GM18868 (cell line): ENCODE results near the gene CDC42BPB.
A peak's percentile ranks its signal among the peaks of the same experiment; 100 is the strongest.

Experiments used
- ATAC-seq: cut with Tn5 transposase; IDR thresholded peaks from one replicate; pipeline ENCODE4 v1.9.1; 2021; ENCODE audit warnings: mild to moderate bottlenecking, moderate library complexity; ENCODE audit not compliant: unreplicated experiment

The CDC42BPB gene

DNA sequence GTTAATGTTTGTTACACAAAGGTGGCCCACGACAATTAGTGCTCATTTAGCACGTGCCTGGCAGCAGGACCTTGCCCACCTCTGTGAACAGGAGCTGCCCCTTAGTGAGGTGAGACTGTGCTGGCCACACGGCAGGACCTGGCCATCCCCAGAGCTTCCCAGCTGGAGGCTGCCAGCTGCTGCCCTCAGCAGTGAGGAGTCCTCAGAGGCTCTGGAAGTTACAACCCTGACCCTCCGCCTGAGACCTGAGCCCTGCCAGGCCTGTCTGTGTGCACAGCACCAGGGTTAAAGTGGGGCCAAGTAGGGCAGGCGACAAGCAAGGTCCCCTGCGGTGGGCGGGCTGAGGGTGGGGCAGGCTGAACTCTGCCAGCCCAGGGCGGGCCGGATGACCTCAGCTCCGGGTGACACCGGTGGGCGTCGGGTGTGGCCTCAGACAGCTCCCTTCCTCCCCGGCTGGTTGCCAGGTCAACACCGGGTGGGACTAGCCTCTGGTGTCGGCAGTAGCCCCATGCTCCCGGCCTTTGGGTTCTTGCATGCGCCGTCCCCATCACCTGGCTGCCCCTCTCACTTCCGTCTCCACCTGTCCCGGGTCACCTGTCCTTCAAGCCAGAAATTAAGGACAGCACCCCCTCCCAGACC, 17.5 kb upstream of the CDC42BPB start:
- ATAC-seq, result no peak

DNA sequence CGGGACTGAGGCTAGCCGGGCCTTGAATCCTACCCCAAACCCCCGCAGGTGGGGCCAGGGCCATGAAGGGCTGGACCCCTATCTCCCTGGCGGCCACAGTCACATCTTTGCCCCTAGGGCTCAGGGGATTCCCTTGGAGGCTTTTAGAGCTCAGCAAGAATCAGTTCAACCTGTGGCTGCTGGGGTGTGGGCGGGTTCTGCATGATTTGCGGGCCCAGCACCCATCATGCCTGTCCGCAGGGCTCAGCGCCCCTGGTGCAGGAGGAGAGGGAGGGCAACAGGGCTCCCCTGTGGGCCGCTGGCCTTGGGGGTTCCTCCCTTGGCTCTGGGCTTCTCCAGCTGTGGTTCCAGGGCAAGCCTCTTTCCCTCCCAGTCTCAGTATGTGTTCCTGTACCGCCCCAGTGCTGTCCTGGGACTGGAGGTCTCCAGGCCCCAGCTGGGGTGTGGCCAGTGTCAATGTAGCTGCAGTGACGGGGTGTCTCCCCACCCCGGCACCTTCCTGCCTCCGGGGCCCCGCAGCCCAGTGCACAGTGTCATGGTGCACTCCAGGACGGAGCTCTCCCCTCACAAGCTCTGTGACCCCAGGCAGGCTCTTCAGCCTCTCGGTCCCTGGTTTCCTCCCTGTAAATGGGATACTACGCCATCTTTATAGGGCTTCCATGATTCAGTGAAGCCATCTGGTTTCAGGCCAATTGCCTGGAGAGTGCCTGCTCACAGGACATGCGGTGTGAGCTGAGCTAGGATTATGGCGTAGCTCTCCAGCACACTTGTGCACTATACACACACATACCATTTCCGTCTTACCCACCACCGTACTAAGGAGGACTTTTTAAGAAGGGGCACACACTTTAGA, 16.8 kb upstream of the CDC42BPB start:
- no peak for ATAC-seq

DNA sequence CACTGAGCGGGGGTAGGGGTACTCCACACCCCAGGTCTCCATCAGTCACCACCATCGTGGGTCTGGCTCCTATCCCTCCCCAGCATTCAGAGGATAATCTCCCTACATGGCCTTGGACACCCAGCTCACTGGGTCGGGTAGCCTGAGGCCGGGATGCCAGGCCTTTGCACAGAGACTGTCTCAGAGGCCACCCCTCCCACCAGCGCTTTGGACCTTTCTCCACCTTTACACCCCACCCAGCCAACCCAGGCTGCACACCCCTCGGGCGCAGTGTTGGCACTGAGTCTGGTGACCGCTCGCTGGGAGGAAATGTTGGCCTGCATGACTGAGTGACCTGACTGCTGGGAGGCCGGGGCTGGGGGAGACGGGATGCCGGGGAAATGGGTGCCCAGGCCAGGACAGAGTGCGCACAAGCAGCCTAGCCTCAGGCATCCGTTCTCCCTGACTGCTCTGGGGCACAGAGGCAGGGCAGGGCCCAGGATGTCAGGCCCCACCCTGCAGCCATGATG, 16.1 kb upstream of the CDC42BPB start:
- no peak for ATAC-seq

DNA sequence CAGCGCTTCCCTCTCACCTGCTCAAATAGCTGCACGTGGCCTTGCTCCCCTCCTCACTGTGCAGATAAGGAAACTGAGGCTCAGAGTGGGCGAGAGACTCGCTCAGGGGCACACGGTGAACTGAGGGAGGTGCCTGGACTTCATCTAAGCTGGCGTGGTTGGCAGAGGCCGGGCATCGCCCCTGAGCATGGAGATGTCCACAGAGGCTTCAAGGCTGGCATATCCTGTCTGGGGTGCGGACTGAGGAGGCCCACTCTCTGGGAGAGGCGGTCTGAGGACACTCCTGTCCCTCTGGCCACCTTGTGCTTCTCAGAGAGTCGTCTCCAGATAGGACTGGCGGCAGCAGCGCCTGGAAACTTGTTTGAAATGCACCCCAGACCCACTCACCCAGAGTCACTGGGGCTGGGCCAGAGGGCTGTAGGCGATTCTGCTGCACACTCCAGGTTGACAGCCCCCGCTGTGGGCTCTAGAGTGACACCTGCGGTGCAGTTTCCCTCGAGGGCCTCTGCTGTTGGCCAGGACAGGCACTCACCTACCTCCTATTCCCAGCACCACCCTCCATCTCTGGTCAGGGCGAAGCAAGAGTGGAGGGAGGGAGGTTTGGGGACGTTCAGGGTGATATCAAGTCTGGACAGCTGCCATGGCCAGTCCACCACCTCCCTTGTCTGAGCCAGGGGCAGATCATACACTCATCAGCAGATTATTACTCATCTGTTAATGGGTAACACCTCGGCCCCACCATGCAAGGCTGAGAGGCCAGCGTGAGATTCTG, 15.4 kb upstream of the CDC42BPB start:
- no peak for ATAC-seq

DNA sequence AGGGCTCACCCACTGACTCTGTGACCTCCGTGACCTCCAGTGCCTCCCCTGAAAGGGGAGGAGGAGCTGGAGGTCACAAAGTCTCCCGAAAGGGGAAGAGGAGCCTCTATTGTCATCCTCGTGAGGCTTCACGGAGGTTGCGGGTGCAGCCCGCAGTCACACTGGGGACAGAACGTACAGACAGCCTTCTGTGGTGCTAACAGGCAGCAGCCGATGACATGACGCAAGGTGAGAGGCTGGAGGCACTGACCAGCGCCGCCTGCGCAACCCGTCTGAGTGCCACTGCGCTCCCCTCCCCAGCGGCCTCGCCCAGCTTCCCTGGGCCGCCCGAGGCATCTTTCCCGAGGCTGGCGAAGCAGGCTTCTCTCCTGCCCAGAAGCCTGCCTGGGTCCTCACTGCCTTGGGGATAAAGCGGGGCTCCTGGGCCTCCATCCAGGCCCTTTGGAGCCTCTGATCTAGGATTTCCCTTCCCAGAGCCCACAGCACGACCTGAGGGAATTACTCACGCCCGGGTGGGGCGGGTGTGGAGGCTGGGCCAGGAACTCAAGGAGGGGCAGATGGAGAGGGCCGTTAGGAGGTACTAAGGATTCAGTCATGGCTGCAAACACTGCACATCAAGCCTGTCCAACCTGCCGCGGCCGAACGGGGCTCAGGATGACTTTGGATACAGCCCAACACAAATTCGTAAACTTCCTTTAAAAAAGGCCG, 14.3 kb upstream of the CDC42BPB start:
- ATAC-seq, result no peak

DNA sequence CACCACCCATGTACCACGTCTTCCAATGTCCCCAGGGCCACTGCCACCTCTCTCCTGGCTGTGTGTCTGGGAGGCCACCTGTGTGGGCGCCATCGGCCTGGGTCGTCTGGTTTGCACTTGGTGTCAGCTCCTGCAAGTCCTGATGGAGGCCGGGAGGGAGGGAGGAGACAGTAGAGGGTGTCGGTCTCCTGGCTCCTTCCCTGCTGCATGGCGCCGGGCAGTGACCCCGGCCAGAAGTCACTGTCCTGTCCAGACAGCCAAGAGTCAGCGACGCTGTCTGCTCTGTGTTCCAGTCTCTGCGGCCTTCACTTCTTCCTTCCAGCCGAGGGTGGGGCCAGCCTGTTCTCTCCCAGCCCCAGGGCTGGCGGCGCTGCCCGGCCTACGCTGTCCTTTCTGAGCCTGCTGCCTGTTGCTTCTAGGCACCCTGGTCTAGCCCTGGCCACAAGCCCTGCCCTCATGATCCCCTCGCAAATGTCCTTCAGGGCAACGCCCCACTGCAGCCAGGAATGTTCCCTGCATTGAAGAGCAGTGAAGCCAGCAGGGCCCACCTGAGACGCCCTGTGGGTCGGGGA, 13.7 kb upstream of the CDC42BPB start:
- no peak for ATAC-seq

DNA sequence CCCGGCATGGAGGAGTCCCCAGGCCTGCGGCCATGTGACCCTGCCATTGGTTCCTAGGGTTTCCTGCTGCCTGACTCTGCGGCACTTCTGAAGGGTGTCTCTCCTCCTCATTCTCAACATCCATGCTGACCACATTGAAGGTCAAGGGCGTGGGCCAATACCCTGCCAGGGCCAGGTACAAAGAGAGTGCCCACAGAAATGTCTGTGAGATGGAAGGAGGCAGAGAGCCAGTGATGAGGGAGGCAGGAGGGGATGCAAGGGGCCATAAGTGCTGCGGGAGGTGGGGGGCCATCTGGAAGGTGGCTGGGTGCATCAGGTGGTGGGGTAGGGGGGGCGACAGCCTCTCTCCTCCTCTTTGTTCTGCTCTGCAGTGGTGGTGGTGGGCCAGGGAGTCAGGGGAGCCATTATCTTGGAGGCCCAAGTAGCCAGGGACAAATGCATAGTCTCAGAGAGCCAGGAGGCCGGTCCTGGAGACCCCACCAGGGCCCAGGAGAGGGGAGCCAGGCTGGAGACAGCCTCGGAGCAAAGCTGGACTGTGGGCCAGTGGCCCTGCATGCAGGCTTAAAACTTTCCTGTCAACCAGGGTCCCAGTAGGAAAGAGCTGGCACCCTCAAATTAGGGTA, 13.0 kb upstream of the CDC42BPB start:
- no peak for ATAC-seq

DNA sequence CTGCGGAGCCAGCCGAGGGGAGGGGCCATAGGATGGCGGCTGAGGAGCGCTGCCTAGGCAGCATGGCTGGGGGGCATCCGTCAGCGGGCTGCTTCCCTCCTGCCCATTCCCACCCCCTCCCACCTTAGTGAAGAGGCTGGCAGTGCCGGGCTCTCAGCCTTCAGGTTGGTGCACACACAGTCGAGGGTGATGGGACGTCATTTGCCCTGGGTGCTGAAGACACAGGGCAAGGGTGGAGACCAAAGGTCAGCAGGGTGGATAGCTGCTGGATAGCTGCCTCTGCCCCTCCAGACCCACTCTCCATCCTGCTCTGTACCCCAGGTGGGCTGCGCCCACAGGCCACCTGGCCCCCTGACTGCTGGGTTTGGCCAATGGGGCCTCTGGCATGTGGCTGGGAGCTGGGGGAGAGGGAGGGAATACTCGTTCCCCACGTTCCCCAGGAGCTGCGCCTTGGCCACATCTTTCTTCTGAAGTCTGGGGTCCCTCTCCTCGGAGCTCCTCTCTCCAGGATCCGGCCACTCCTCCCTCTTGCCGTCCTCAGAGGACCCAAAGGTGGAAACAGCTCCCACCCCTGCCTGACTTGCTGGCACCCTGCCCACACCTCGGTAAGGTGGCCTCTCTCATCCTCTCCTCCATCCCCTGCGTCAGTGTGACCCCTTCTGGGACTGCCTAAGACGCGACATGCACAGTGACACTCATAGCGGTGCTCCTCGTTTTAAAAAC, 11.2 kb upstream of the CDC42BPB start:
- ATAC-seq, result no peak

DNA sequence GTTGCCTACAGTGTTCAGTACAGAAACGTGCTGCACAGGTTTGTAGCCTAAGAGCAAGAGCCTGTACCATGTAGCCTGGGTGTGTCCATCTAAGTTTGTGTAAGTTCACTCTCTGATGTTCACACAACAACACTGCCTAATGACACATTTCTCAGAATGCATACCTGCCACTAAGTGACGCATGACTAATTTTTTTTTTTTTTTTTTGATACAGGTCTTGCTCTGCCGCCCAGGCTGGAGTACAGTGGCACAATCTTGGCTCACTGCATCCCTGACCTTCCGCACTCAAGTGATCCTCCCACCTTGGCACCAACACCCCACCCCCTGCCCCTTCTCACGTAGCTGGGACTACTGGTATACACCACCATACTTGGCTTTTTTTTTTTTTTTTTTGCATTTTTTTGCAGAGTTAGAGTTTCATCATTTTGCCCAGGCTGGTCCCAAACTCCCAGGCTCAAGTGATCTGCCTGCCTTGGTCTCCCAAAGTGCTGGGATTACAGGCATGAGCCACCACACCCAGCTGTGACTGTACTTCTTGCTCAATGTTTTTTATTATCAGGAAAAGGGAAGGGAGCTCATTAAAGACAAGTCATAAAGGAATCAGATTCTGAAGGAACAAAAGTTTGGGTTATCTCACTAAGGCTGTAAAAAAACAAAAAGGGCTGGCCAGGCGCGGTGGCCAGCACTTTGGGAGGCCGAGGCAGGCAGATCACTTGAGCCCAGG, 10.0 kb upstream of the CDC42BPB start:
- ATAC-seq, result no peak

DNA sequence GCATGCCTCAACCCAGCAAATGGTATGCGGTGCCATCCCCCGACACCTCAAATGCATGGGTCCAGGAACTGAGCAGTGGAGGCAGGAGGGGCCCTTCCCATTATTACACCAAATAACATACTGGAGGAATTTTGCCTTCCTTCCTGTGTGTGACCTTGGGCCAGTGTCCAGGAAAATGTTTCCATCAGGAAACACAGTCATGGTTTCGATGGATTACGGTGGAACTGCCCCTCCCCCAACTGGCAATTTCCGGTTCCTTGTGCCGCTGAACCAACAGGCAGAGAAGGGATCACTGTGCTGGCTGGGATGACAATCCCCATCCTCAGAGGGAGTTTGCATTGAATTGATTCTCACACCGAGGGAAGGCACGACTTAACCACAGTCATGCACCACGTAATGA, 9.1 kb upstream of the CDC42BPB start:
- ATAC-seq, result no peak

DNA sequence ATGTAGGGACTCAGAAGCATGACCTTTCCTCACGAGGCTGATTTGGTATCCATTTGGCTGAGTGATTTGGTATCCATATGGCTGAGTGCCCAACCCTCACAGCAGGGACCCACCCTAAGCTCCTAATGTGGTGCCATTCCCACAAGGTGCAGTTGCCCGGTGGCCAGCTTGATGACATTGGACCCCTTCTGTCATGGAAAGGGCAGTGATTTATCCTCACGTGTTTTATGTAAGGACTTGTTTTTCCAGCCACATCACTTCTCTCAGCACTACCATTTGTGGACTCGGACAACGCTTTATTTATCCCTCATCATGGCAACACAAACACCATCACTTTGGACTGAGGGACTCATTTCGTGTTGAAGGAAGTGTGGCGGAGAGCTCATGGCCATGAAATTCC, 8.5 kb upstream of the CDC42BPB start:
- ATAC-seq, result no peak

DNA sequence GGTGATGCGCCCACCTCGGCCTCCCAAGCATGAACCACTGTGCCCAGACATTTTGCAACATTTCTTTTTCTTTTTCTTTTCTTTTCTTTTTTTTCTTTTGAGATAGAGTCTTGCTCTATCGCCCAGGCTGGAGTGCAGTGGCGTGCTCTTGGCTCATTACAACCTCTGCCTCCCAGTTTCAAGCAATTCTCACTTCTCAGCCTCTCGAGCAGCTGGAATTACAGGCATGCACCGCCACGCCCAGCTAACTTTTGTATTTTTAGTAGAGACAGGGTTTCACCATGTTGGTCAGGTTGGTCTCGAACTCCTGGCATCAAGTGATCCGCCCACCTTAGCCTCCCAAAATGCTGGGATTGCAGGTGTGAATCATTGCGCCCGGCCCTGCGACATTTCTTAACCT, 7.6 kb upstream of the CDC42BPB start:
- no peak for ATAC-seq

DNA sequence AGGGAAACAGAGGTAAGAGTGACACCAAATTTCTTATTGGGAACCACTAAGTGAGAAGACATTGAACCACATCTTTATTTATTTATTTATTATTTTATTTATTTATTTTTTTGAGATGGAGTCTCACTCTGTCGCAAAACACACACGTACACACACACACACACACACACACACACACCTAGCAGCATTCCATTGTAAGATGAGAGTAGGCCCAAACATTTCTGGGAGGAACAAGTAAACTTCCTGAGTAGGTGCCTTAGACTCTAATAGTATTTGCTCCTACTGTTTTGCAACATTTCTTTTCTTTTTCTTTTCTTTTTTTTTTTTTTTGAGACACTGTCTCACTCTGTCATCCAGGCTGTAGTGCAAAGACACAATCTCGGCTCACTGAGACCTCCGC, 7.1 kb upstream of the CDC42BPB start:
- no peak for ATAC-seq

DNA sequence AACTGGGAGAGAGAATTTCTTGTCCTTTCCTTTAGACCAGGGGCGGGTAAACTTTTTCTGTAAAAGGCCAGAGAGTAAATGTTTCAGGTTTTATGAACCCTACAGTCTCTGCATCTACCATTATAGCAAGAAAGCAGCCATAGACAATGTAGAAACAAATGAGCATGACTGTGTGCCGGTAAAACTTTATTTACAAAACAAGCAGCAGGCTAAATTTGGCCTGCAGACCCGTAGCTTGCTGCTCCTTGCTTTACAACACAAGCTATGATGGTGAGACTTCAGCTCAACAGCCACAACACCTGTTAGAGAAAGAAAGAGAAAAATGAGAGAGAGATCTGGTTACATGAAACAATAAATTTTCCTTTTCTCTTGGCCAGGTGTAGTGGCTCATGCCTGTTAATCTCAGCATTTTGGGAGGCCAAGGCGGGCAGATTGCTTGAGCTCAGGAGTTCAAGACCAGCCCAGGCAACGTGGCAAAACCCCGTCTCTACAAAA, 4.2 kb upstream of the CDC42BPB start:
- ATAC-seq, result no peak

DNA sequence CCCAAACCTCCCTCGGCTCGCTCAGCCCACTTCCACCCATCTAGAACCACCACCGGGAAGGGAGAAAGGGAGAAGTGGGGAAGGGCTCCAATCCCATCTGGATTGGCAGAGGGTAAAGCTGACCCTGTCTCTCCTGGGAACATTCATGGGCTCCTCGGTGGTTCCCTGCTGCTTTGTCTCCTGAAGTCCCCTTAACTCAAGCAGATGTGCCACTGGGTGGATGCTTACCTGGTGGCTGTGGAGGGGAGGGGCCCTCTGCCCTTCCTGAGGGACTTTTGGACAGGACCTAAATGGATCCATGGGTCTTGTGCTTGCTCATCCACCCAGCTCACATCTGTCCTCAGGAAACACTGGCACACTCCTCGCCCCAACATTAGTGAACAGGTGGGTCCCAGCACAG, 2.2 kb upstream of the CDC42BPB start:
- ATAC-seq, result no peak

DNA sequence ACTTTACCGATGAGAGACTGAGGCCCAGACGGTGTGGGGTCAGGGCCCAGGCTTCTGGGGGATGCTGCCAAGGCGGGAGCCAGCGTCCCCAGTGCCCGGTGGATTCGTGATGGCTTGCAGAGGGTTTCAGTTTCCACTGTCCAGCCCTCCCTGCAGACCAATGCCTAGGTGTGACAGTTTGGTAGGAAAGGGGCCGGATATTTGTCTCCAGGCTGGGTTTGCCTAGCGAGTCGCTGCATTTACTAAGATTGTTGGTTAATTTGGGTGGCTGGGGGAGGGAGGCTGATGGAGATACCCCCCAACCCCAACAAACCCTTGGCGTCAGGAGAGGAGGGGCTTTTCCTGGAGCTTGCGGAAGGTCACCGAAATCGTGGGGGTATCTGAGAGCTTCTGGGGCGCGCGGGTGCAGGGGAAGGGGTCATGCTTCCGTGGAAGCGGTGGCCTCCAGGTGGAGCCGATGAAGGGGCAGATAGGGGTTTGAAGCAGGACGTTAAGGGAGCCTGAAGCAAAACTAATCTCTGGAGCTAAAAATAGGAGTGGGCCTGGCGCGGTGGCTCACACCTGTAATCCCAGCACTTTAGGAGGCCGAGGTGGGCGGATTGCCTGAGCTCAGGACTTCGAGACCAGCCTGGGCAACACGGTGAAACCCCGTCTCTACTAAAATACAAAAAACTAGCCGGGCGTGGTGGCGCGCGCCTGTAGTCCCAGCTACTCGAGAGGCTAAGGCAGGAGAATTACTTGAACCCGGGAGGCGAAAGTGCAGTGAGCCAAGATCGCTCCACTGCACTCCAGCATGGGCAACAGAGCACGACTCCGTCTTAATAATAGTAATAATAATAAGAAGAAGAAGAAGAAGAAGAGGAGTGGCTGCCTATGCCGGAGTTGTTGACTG, 1.1 kb upstream of the CDC42BPB start:
- ATAC-seq, result no peak

DNA sequence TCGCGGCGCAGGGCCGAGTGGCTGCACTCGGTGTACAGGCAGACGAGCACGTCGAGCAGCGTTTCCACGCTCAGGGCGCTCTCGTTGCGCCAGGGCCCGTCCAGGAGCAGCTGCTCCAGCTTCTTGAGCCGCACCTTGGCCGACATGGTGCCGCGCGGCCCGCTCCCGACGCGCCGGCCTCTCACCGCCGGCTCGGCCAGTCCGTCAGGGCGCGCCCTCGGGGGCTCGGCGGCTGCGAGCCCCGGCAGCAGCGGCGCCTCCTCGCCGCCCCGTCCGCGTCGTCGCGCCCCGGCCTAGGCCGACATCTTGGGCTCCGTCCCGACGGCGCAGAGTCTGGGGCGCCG, 349 bp downstream of the CDC42BPB start:
- peak; percentile 14 for ATAC-seq
